Vagina (tissue), 2 donors: ENCODE data around the gene PRKAR1B. TPM values are rescaled to one million over a fixed set of nuclear protein-coding genes. Genes with fewer than 3 reads are reported as not detected.

ENCODE experiments used
- DNase-seq, 2 donors: peaks; one replicate each; pipeline ENCODE4 v3.0.0-alpha.2; 2017; ENCODE audit errors: extremely low spot score in 2 of 2
- H3K27ac ChIP-seq: fragments of 200-600 bp; sonication (generic); one replicate; pipeline ENCODE4 v1.5.1; 2019
- H3K27me3 ChIP-seq: fragments of 200-600 bp; sonication (generic); one replicate; pipeline ENCODE4 v1.5.1; 2019
- H3K36me3 ChIP-seq, 2 donors: fragments of 200-600 bp; sonication (generic); one replicate each; pipeline ENCODE4 v1.5.1; 2017 to 2019
- H3K4me1 ChIP-seq: fragments of 200-600 bp; sonication (generic); one replicate; pipeline ENCODE4 v1.5.1; 2019
- H3K4me3 ChIP-seq, 2 donors: fragments of 200-600 bp; sonication (generic); 1 replicate in 1 of 2; 2 replicates in 1 of 2; pipeline ENCODE4 v1.5.1; 2016 to 2019
- H3K9me3 ChIP-seq: fragments of 200-600 bp; sonication (generic); one replicate; pipeline ENCODE4 v1.5.1; 2019
- POLR2A ChIP-seq, 2 donors: fragments of 450-650 bp; IDR thresholded peaks; one replicate each; pipeline ENCODE4 v1.6.1; 2017; ENCODE audit warnings: antibody characterized with exemption in 2 of 2, mild to moderate bottlenecking in 2 of 2, moderate library complexity in 2 of 2
- POLR2AphosphoS5 ChIP-seq, 2 donors: sonication (generic); formaldehyde crosslinking; IDR thresholded peaks; one replicate each; pipeline ENCODE4 v1.9.0; 2017; ENCODE audit warnings: antibody characterized with exemption in 2 of 2, mild to moderate bottlenecking in 2 of 2, low read depth in 1 of 2; ENCODE audit not compliant: insufficient read depth in 1 of 2
- intact Hi-C: fragments of 100-400 bp; cut with DNase I; formaldehyde crosslinking; loops from one replicate; pipeline ENCODE4 v1.15.1; 2023
- total RNA-seq: library from RNA; depleted of rRNA; stranded (reverse); fragments of >200 nt; gene quantifications from one replicate; pipeline ENCODE4 v1.2.3, GENCODE V29; 2016
- TF ChIP-seq, protein P1 (sequence below), 3 experiments: fragments of 450-650 bp in 2 of 3; fragments of 200-600 bp in 1 of 3; sonication (generic) in 1 of 3; IDR thresholded peaks; one replicate each; pipeline ENCODE4 v1.5.1; 2017 to 2019; ENCODE audit warnings: antibody characterized with exemption in 3 of 3, mild to moderate bottlenecking in 2 of 3, moderate library complexity in 2 of 3

The PRKAR1B gene
- total RNA-seq, 1 donor from 2014 or later, result 31.4 TPM

DNA sequence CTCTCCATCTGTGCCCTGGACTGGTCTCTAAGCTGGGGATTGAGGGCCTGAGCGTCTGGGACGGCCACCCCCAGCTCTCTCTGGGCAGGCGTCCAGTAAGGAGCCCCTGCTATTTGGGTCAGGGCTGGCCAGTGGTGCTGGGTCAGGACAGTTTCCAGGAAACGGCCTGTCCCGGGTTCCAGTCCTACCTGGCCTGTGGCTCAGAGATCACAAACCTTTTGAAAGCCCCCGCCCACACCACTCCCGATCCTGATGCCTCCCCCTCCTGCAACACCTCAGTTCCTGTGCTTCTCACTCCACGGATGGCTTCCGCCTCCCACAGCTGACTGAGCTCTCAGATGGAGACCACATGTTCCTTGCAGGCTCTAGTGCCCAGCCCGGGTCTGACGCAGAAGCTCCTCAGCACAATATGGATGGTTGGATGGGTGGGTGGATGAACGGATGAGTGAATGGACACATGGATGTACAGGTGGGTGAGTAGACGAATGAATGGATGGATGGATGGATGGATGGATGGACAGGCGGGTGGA is 115.7 kb downstream of the PRKAR1B start:
- no peak for DNase-seq
- Histone ChIP-seq H3K4me1 (no peaks in the 10 kb centered on the region), H3K4me3 (no peak overlapping the region), H3K9me3 (no peaks in the 10 kb centered on the region), H3K27ac (peak overlapping the region; percentile 24), H3K27me3 (no peaks in the 10 kb centered on the region), H3K36me3 (no peaks in the 10 kb centered on the region)
- intact Hi-C loops, result no loop called here
- TF ChIP-seq, protein P1, sequence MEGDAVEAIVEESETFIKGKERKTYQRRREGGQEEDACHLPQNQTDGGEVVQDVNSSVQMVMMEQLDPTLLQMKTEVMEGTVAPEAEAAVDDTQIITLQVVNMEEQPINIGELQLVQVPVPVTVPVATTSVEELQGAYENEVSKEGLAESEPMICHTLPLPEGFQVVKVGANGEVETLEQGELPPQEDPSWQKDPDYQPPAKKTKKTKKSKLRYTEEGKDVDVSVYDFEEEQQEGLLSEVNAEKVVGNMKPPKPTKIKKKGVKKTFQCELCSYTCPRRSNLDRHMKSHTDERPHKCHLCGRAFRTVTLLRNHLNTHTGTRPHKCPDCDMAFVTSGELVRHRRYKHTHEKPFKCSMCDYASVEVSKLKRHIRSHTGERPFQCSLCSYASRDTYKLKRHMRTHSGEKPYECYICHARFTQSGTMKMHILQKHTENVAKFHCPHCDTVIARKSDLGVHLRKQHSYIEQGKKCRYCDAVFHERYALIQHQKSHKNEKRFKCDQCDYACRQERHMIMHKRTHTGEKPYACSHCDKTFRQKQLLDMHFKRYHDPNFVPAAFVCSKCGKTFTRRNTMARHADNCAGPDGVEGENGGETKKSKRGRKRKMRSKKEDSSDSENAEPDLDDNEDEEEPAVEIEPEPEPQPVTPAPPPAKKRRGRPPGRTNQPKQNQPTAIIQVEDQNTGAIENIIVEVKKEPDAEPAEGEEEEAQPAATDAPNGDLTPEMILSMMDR (IDR thresholded peaks at IDR 0.05), result no peak
- TF ChIP-seq POLR2AphosphoS5 (IDR thresholded peaks at IDR 0.05; ENCODE audit: insufficient read depth in 1 of 2, low read depth in 1 of 2), result no peak
- TF ChIP-seq POLR2A (IDR thresholded peaks at IDR 0.05), result no peak

DNA sequence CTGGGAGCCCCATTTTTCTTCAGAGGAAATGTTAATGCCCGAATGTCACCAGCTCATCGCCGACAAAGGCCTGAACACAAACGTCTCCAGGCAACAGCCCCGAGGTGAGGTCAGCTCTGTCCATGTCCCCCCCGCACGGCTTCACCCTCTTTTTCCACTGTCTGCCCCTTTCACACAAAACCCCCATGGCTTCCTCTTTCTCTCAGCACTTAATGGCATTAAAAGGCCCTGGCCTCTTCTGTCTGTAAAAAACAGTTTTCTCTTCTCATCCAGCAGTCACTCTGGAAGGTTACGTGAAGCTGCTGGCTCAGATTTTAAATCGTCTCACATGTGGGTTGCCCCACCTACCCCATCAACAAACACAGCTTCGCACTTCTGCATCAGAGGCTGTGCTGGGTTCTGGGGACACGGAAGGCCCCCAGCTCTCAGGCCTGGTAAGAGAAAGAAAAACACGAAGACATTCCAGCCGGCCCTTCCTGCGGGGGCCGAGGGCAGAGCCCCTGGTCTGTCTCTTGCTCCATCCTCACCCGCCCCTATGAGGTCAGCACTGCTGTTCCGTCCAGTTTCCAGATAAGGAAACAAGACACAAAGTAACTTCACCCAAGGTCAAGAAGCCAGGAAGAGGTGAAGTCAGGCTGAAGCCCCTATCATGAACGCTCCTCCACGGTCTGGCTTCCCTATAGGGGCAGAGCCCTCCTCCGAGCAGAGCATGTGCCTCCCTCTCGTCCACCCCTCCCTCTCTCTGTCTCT is 116.4 kb downstream of the PRKAR1B start:
- no peaks in the 10 kb centered on the region for H3K4me1 ChIP-seq
- no peak for DNase-seq
- intact Hi-C loops, result no loop called here
- H3K4me3 ChIP-seq, result no peak overlapping the region
- peaks cover 0 to 2% of the 10 kb centered on the region in 2 donors for H3K36me3 ChIP-seq
- TF ChIP-seq POLR2AphosphoS5 (IDR thresholded peaks at IDR 0.05; ENCODE audit: insufficient read depth in 1 of 2, low read depth in 1 of 2) (peak; percentile 23 to 43), POLR2A (IDR thresholded peaks at IDR 0.05) (no peak)
- TF ChIP-seq, protein P1 (IDR thresholded peaks at IDR 0.05), result no peak
- H3K27me3 ChIP-seq, result no peaks in the 10 kb centered on the region
- peak overlapping the region; percentile 24 for H3K27ac ChIP-seq
- H3K9me3 ChIP-seq, result no peaks in the 10 kb centered on the region

DNA sequence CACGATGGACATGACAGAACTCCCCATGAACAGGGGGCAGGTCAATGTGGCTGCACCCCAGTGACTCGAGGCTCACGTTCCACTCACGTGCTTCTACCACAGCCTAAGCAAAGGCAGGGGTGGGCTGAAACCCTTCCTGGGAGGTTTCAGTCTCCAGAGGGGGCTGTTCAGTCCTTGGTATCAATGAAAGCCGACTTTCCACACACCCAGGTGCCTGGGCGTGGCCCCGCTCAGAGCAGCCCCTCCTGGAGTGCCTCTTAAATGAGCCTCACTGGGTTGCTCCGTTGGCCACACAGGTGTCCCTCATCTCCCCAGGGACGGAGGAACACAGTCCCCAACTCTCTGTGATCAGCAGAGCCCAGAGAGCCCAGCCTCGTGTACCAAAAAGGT is 116.9 kb downstream of the PRKAR1B start:
- Histone ChIP-seq H3K4me3 (no peak overlapping the region), H3K27me3 (no peaks in the 10 kb centered on the region), H3K36me3 (peaks cover 0 to 5% of the 10 kb centered on the region in 2 donors), H3K27ac (peak overlapping the region; percentile 24), H3K9me3 (no peaks in the 10 kb centered on the region), H3K4me1 (no peaks in the 10 kb centered on the region)
- no peak for TF ChIP-seq POLR2A (IDR thresholded peaks at IDR 0.05)
- TF ChIP-seq, protein P1 (IDR thresholded peaks at IDR 0.05), result no peak
- no peak for TF ChIP-seq POLR2AphosphoS5 (IDR thresholded peaks at IDR 0.05; ENCODE audit: insufficient read depth in 1 of 2, low read depth in 1 of 2)
- intact Hi-C loops, result no loop called here
- no peak for DNase-seq

DNA sequence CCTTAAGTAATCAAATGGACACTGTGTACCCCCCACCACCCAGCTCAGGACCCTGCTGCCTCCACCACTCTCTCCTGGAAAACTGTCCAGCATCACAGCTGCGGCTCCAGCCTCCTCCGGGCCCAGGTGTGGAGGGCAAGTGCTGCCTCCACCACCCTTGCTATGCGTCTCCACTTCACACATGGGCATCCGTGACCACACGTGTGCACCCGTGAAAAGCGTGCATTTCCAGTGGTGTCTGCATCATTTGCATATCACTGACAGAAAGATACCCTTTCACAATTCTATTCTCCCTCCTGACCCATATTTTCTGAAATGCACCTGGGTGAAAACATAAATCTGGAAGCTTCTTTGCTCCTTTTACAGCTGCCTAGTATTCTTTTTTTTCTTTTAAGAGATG is 117.7 kb downstream of the PRKAR1B start:
- H3K9me3 ChIP-seq, result no peaks in the 10 kb centered on the region
- DNase-seq, result no peak
- H3K27ac ChIP-seq, result no peak overlapping the region
- no peaks in the 10 kb centered on the region for H3K4me1 ChIP-seq
- H3K4me3 ChIP-seq, result no peak overlapping the region
- intact Hi-C loops, result no loop called here
- no peaks in the 10 kb centered on the region for H3K27me3 ChIP-seq
- TF ChIP-seq, protein P1 (IDR thresholded peaks at IDR 0.05), result no peak
- no peak for TF ChIP-seq POLR2AphosphoS5 (IDR thresholded peaks at IDR 0.05; ENCODE audit: insufficient read depth in 1 of 2, low read depth in 1 of 2)
- no peak for TF ChIP-seq POLR2A (IDR thresholded peaks at IDR 0.05)
- peaks cover 0 to 5% of the 10 kb centered on the region in 2 donors for H3K36me3 ChIP-seq

DNA sequence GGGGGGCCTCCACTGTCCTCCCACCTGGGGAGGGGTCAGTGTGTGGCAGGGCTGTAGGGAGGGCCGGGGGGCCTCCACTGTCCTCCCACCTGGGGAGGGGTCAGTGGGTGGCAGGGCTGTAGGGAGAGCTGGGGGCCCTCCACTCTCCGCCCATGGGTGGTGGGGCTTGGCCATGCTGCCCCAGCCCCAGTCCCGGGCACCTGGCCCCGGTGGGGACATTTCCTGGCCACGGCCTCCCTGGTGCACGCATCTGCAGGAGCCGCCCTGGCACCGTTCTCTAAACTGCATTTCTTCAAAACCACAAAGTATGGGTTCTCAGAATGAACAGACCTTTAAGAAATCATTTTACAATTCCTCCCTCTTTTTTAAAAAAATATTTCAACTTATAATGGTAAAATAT is 118.1 kb downstream of the PRKAR1B start:
- Histone ChIP-seq H3K9me3 (no peaks in the 10 kb centered on the region), H3K4me3 (no peak overlapping the region), H3K27ac (no peak overlapping the region), H3K36me3 (peaks cover 0 to 5% of the 10 kb centered on the region in 2 donors), H3K27me3 (no peaks in the 10 kb centered on the region), H3K4me1 (no peaks in the 10 kb centered on the region)
- TF ChIP-seq POLR2A (IDR thresholded peaks at IDR 0.05) (no peak), POLR2AphosphoS5 (IDR thresholded peaks at IDR 0.05; ENCODE audit: insufficient read depth in 1 of 2, low read depth in 1 of 2) (no peak)
- TF ChIP-seq, protein P1 (IDR thresholded peaks at IDR 0.05), result no peak
- DNase-seq, result no peak
- intact Hi-C loops, result no loop called here
